K562 (cell line): ENCODE data around the gene IL27RA. TPM values are rescaled to one million over a fixed set of nuclear protein-coding genes. Genes with fewer than 3 reads are reported as not detected.

Experiments
- ARID3B ChIP-seq: fragments of 250-450 bp; sonication (Bioruptor Pico); IDR thresholded peaks from 2 replicates; pipeline ENCODE4 v1.4.0; 2020; ENCODE audit warnings: borderline replicate concordance
- ETV5 ChIP-seq: sonication (generic); formaldehyde crosslinking; IDR thresholded peaks from 2 replicates; pipeline ENCODE4 v1.4.0; 2020; ENCODE audit warnings: low read depth, mild to moderate bottlenecking, missing genetic modification reagents
- FOXK2 ChIP-seq, 2 experiments: fragments of 450-650 bp; IDR thresholded peaks in 1 of 2; conservative IDR thresholded peaks in 1 of 2; 2 replicates each; pipeline ENCODE4 v1.6.1; 2016; ENCODE audit warnings: low read depth in 2 of 2, mild to moderate bottlenecking in 1 of 2
- LEF1 ChIP-seq: fragments of 450-650 bp; IDR thresholded peaks from 2 replicates; pipeline ENCODE4 v1.6.1; 2016; ENCODE audit warnings: mild to moderate bottlenecking
- MYNN ChIP-seq, 2 experiments: sonication (generic); formaldehyde crosslinking in 1 of 2; IDR thresholded peaks; 2 replicates each; pipeline versions ENCODE4 v1.5.0 to v1.6.1; 2016 to 2020; ENCODE audit warnings: antibody characterized with exemption in 1 of 2, missing genetic modification reagents in 1 of 2
- SP1 ChIP-seq: sonication (generic); formaldehyde crosslinking; IDR thresholded peaks from 2 replicates; pipeline ENCODE4 v1.8.1; 2022; ENCODE audit warnings: mild to moderate bottlenecking, missing genetic modification reagents
- ZNF444 ChIP-seq: fragments of 250-450 bp; sonication (Bioruptor Pico); IDR thresholded peaks from 2 replicates; pipeline ENCODE4 v1.4.0; 2020; ENCODE audit warnings: mild to moderate bottlenecking, moderate library complexity
- ZNF584 ChIP-seq: fragments of 200-800 bp; sonication (Bioruptor generic); IDR thresholded peaks from 2 replicates; pipeline ENCODE4 v1.6.1; 2016; ENCODE audit warnings: low read depth, mild to moderate bottlenecking, missing genetic modification characterization, missing compliant biosample characterization
- polyA plus RNA-seq, 8 experiments: library from polyadenylated mRNA; depleted of rRNA in 4 of 8; stranded (reverse) in 5 of 8; unstranded in 3 of 8; fragments of >200 nt; fragmentation: Nextera tagmentation in 2 of 8; fragmentation: Illumina TruSeq in 1 of 8; extraction: Ambion mirVana in 2 of 8; extraction: Trizol in 1 of 8; gene quantifications; 2 replicates each; pipeline versions ENCODE4 v1.2.1 to v1.2.3, GENCODE V29; 2011 to 2014; ENCODE audit warnings: inconsistent platforms in 1 of 8, missing spikeins in 1 of 8
- total RNA-seq, 7 experiments: library from RNA; depleted of rRNA in 6 of 7; stranded (reverse); fragments of >200 nt in 6 of 7; fragmentation: Illumina TruSeq in 2 of 7; extraction: Trizol in 2 of 7; gene quantifications; 2 replicates each; pipeline versions ENCODE4 v1.2.1 to v1.2.3, GENCODE V29; 2011 to 2021; ENCODE audit warnings: low replicate concordance in 1 of 7
- TF ChIP-seq, protein P1 (sequence below), 2 experiments: fragments of 450-650 bp in 1 of 2; IDR thresholded peaks; 2 replicates each; pipeline ENCODE4 v1.6.1; 2011 to 2017; ENCODE audit warnings: low read depth in 2 of 2, antibody characterized with exemption in 1 of 2, borderline replicate concordance in 1 of 2, low read length in 1 of 2, mild to moderate bottlenecking in 1 of 2, mixed read lengths in 1 of 2; ENCODE audit not compliant: control insufficient read depth in 1 of 2
- TF ChIP-seq, protein P2 (sequence below): sonication (generic); formaldehyde crosslinking; IDR thresholded peaks from 2 replicates; pipeline ENCODE4 v1.8.0; 2022; ENCODE audit warnings: mild to moderate bottlenecking, low read depth, missing genetic modification reagents
- TF ChIP-seq, protein P3 (sequence below): fragments of 250-450 bp; sonication (Bioruptor Pico); IDR thresholded peaks from 2 replicates; pipeline ENCODE4 v1.9.0; 2021; ENCODE audit warnings: mild to moderate bottlenecking, inconsistent platforms
- TF ChIP-seq, protein P4 (sequence below): sonication (generic); formaldehyde crosslinking; IDR thresholded peaks from 2 replicates; pipeline ENCODE4 v1.8.0; 2022; ENCODE audit warnings: missing genetic modification reagents, mild to moderate bottlenecking, moderate library complexity, borderline replicate concordance

Gene IL27RA
- total and polyA plus RNA-seq, 9 of the 15 experiments (the other 6 are each of a cell fraction or from before 2014, with no cell fraction given) = 1.9 to 15.9 (median 12.0) TPM

- TF ChIP-seq, protein P1, sequence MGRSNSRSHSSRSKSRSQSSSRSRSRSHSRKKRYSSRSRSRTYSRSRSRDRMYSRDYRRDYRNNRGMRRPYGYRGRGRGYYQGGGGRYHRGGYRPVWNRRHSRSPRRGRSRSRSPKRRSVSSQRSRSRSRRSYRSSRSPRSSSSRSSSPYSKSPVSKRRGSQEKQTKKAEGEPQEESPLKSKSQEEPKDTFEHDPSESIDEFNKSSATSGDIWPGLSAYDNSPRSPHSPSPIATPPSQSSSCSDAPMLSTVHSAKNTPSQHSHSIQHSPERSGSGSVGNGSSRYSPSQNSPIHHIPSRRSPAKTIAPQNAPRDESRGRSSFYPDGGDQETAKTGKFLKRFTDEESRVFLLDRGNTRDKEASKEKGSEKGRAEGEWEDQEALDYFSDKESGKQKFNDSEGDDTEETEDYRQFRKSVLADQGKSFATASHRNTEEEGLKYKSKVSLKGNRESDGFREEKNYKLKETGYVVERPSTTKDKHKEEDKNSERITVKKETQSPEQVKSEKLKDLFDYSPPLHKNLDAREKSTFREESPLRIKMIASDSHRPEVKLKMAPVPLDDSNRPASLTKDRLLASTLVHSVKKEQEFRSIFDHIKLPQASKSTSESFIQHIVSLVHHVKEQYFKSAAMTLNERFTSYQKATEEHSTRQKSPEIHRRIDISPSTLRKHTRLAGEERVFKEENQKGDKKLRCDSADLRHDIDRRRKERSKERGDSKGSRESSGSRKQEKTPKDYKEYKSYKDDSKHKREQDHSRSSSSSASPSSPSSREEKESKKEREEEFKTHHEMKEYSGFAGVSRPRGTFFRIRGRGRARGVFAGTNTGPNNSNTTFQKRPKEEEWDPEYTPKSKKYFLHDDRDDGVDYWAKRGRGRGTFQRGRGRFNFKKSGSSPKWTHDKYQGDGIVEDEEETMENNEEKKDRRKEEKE (IDR thresholded peaks at IDR 0.05; ENCODE audit: borderline replicate concordance in 1 of 2, control insufficient read depth in 1 of 2, low read depth in 2 of 2, low read length in 1 of 2) = peak in 1 of 2 experiments; percentile 77; a peak in 1 of 4 replicates
- TF ChIP-seq FOXK2 (conservative IDR thresholded peaks at IDR 0.05 in 1 of 2, IDR thresholded peaks at IDR 0.05 in 1 of 2; ENCODE audit: low read depth in 2 of 2) = peak; percentile 17 to 36; a peak in 2 of 4 replicates
- no peak for TF ChIP-seq ARID3B
- TF ChIP-seq SP1 = peak; percentile 91
- TF ChIP-seq MYNN (IDR thresholded peaks at IDR 0.05) = no peak
- TF ChIP-seq MYNN (CRISPR knock-in tag; IDR thresholded peaks at IDR 0.05) = no peak
- no peak; the same call in 1 of the 2 replicates for TF ChIP-seq ZNF444
- TF ChIP-seq ZNF584 (CRISPR knock-in tag) = peak; percentile 89
- TF ChIP-seq ETV5 (CRISPR knock-in tag) = peak; percentile 96
- TF ChIP-seq, protein P2, sequence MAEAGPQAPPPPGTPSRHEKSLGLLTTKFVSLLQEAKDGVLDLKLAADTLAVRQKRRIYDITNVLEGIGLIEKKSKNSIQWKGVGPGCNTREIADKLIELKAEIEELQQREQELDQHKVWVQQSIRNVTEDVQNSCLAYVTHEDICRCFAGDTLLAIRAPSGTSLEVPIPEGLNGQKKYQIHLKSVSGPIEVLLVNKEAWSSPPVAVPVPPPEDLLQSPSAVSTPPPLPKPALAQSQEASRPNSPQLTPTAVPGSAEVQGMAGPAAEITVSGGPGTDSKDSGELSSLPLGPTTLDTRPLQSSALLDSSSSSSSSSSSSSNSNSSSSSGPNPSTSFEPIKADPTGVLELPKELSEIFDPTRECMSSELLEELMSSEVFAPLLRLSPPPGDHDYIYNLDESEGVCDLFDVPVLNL (CRISPR knock-in tag) = no peak
- TF ChIP-seq, protein P3, sequence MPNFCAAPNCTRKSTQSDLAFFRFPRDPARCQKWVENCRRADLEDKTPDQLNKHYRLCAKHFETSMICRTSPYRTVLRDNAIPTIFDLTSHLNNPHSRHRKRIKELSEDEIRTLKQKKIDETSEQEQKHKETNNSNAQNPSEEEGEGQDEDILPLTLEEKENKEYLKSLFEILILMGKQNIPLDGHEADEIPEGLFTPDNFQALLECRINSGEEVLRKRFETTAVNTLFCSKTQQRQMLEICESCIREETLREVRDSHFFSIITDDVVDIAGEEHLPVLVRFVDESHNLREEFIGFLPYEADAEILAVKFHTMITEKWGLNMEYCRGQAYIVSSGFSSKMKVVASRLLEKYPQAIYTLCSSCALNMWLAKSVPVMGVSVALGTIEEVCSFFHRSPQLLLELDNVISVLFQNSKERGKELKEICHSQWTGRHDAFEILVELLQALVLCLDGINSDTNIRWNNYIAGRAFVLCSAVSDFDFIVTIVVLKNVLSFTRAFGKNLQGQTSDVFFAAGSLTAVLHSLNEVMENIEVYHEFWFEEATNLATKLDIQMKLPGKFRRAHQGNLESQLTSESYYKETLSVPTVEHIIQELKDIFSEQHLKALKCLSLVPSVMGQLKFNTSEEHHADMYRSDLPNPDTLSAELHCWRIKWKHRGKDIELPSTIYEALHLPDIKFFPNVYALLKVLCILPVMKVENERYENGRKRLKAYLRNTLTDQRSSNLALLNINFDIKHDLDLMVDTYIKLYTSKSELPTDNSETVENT (CRISPR knock-in tag) = no peak; the same call in 1 of the 2 replicates
- TF ChIP-seq, protein P4, sequence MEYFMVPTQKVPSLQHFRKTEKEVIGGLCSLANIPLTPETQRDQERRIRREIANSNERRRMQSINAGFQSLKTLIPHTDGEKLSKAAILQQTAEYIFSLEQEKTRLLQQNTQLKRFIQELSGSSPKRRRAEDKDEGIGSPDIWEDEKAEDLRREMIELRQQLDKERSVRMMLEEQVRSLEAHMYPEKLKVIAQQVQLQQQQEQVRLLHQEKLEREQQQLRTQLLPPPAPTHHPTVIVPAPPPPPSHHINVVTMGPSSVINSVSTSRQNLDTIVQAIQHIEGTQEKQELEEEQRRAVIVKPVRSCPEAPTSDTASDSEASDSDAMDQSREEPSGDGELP (CRISPR knock-in tag) = peak; percentile 93
- TF ChIP-seq LEF1 = peak; percentile 98
Observed at GRCh38 chr19:14006766-14007562, 24.6 kb upstream of the IL27RA start (continued).
